Hepatocyte (in vitro differentiated cells): Measurements from ENCODE around the gene CAPNS2. TPM values are rescaled to one million over a fixed set of nuclear protein-coding genes. Genes with fewer than 3 reads are reported as not detected.

Experiments
- DNase-seq: peaks from one replicate; pipeline ENCODE4 v3.0.0-alpha.2; 2016; ENCODE audit warnings: low spot score
- H2AFZ ChIP-seq: fragments of 200-600 bp; sonication (generic); 2 replicates; pipeline ENCODE4 v1.6.0; 2016; ENCODE audit warnings: antibody characterized with exemption, mild to moderate bottlenecking
- H3K27ac ChIP-seq: fragments of 200-600 bp; sonication (generic); 2 replicates; pipeline ENCODE4 v1.5.1; 2016; ENCODE audit warnings: mild to moderate bottlenecking
- H3K27me3 ChIP-seq: fragments of 200-600 bp; sonication (generic); 2 replicates; pipeline ENCODE4 v1.6.1; 2016
- H3K36me3 ChIP-seq: fragments of 200-600 bp; sonication (generic); replicated peaks from 2 replicates; pipeline ENCODE4 v1.5.1; 2016; ENCODE audit warnings: low read depth; ENCODE audit not compliant: insufficient read depth
- H3K4me1 ChIP-seq: fragments of 200-600 bp; sonication (generic); 2 replicates; pipeline ENCODE4 v1.5.1; 2016; ENCODE audit warnings: mild to moderate bottlenecking, moderate library complexity; ENCODE audit not compliant: insufficient read depth
- H3K4me2 ChIP-seq: fragments of 200-600 bp; sonication (generic); 2 replicates; pipeline ENCODE4 v1.6.0; 2016
- H3K4me3 ChIP-seq: fragments of 200-600 bp; sonication (generic); 2 replicates; pipeline ENCODE4 v1.5.1; 2016; ENCODE audit warnings: mild to moderate bottlenecking
- H3K79me2 ChIP-seq: fragments of 200-600 bp; sonication (generic); 2 replicates; pipeline ENCODE4 v1.6.0; 2017; ENCODE audit warnings: mild to moderate bottlenecking
- H3K9me2 ChIP-seq: fragments of 200-600 bp; sonication (generic); replicated peaks from 2 replicates; pipeline ENCODE4 v1.6.0; 2017; ENCODE audit warnings: mild to moderate bottlenecking; ENCODE audit not compliant: insufficient read depth
- H3K9me3 ChIP-seq: fragments of 200-600 bp; sonication (generic); 2 replicates; pipeline ENCODE4 v1.5.1; 2016; ENCODE audit warnings: low read depth, mild to moderate bottlenecking
- H4K20me1 ChIP-seq: fragments of 200-600 bp; sonication (generic); 2 replicates; pipeline ENCODE4 v1.6.0; 2016; ENCODE audit warnings: mild to moderate bottlenecking; ENCODE audit not compliant: insufficient read depth, poor library complexity, severe bottlenecking
- EZH2 ChIP-seq: fragments of 200-600 bp; sonication (generic); IDR thresholded peaks from 2 replicates; pipeline ENCODE4 v1.6.1; 2016; ENCODE audit warnings: antibody characterized with exemption, mild to moderate bottlenecking, borderline replicate concordance
- EZH2phosphoT487 ChIP-seq: fragments of 200-600 bp; sonication (generic); IDR thresholded peaks from one replicate; pipeline ENCODE4 v1.6.1; 2018; ENCODE audit warnings: antibody characterized with exemption, mild to moderate bottlenecking, low read depth, moderate library complexity; ENCODE audit not compliant: unreplicated experiment, severe bottlenecking
- WGBS: methylation state at CpG from one replicate; pipeline ENCODE4 v1.1.6; 2016; ENCODE audit warnings: low lambda C conversion rate; ENCODE audit errors: missing lambda C conversion rate; 5-methylcytosine and 5-hydroxymethylcytosine counted together
- polyA plus RNA-seq: library from polyadenylated mRNA; unstranded; fragments of >200 nt; fragmentation: Nextera tagmentation; extraction: Ambion mirVana; gene quantifications from 2 replicates; pipeline ENCODE4 v1.2.1, GENCODE V29; 2016
- total RNA-seq: library from RNA; depleted of rRNA; stranded (reverse); fragments of >200 nt; gene quantifications from 2 replicates; pipeline ENCODE4 v1.2.3, GENCODE V29; 2014
- TF ChIP-seq, protein P1 (sequence below): fragments of 200-600 bp; sonication (generic); IDR thresholded peaks from 2 replicates; pipeline ENCODE4 v1.5.1; 2016; ENCODE audit warnings: antibody characterized with exemption, mild to moderate bottlenecking; ENCODE audit not compliant: poor library complexity

The CAPNS2 gene
- total RNA-seq (0.30 TPM in 1 of 2 replicates, not detected in the other), polyA plus RNA-seq (not detected in 2 replicates)

DNA sequence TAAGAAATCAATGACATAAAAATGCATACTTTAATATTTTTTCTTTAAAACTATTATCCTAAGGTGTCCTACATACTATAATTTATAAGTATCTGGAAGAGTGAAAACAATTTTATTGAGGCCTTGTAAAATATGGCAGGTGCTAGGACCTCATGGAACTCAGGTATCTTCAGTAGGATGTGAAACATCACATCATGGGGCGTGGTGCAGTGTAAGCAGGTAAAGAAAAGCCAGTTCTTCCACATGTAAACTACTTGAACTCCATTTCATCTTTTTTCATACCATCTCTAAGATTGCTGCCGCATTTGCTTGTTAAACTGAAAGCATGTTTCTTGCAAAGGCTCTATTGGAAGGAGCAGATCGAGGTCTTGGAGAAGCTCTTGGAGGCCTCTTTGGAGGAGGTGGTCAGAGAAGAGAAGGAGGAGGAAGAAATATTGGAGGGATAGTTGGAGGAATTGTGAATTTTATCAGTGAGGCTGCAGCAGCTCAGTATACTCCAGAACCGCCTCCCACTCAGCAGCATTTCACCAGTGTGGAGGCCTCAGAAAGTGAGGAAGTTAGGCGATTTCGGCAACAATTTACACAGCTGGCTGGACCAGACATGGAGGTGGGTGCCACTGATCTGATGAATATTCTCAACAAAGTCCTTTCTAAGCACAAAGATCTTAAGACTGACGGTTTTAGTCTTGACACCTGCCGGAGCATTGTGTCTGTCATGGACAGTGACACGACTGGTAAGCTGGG lies at the start of gene CAPNS2:
Gene CAPNS2 (plus strand): TSS at position 253 of the 744 bp plus-strand sequence. CDS start 73 bp downstream, at position 326.
- 96% methylated on average over 9 of the region's 9 CpGs for WGBS
- TF ChIP-seq EZH2phosphoT487 (no peak), EZH2 (no peak)
- TF ChIP-seq, protein P1, sequence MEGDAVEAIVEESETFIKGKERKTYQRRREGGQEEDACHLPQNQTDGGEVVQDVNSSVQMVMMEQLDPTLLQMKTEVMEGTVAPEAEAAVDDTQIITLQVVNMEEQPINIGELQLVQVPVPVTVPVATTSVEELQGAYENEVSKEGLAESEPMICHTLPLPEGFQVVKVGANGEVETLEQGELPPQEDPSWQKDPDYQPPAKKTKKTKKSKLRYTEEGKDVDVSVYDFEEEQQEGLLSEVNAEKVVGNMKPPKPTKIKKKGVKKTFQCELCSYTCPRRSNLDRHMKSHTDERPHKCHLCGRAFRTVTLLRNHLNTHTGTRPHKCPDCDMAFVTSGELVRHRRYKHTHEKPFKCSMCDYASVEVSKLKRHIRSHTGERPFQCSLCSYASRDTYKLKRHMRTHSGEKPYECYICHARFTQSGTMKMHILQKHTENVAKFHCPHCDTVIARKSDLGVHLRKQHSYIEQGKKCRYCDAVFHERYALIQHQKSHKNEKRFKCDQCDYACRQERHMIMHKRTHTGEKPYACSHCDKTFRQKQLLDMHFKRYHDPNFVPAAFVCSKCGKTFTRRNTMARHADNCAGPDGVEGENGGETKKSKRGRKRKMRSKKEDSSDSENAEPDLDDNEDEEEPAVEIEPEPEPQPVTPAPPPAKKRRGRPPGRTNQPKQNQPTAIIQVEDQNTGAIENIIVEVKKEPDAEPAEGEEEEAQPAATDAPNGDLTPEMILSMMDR, result no peak
- peaks cover 13% of the 10 kb centered on the region for H3K4me1 ChIP-seq

DNA sequence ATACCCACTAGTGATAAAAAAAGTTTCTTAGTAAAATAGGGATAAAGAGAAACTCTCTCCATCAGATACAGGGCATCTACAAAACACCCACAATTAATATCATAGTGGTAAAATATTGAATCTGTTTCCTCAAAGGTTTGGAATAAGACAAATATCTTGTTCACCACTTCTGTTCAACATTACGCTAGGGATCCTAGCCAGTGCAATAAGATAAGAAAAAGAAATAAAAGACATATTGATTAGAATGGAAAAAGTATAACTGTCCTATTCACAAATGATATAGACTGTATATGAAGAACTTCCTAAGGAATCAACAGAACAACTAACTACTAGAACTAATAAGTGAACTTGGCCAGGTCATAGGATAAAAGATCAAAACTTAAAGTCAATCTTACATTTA lies 44.7 kb upstream of the CAPNS2 start:
- TF ChIP-seq EZH2phosphoT487, result no peak
- TF ChIP-seq, protein P1, result no peak
- no peak for TF ChIP-seq EZH2
- H3K4me2 ChIP-seq, result no peak overlapping the region
- no peaks in the 10 kb centered on the region for H4K20me1 ChIP-seq

More for the DNA sequence above, at the start of gene CAPNS2:
- no peaks in the 10 kb centered on the region for H3K27me3 ChIP-seq
- no peak within 1 kb of the TSS for H3K4me3 ChIP-seq
- H3K79me2 ChIP-seq, result no peaks in the 10 kb centered on the region
- H3K36me3 ChIP-seq, result no peaks in the 10 kb centered on the region
- no peaks in the 10 kb centered on the region for H3K9me3 ChIP-seq
- H2AFZ ChIP-seq, result no peak within 1 kb of the TSS
- no peak within 1 kb of the TSS for H3K4me2 ChIP-seq
- no peaks in the 10 kb centered on the region for H4K20me1 ChIP-seq
- peak within 1 kb of the TSS; percentile 44 for H3K27ac ChIP-seq
- DNase-seq, result no peak
- peaks cover 4% of the 10 kb centered on the region for H3K9me2 ChIP-seq

DNA sequence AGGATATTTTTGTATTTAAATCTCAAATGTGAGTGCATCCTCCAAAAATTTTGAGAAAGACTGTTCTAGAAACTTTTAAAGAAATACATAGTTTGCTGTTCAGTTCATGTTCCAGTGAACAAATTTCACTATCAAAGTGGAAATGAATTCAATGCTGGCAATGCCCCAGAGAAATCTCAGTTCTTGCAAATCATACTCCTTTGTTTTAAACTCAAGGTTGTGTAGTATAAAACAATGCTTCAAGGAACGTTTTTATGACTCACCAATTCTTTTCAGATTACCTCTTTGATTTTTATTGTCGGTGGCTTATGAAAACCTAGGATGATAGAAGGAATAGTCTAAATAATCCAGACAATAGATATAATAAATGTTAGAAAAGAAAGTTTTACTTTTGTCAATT lies 40.0 kb upstream of the CAPNS2 start:
- no peak for DNase-seq
- no peaks in the 10 kb centered on the region for H3K9me3 ChIP-seq
- TF ChIP-seq, protein P1, result no peak
- no peak for TF ChIP-seq EZH2
- no peaks in the 10 kb centered on the region for H3K36me3 ChIP-seq
- WGBS, result 82% methylated on average over 2 of the region's 2 CpGs
- no peaks in the 10 kb centered on the region for H3K27me3 ChIP-seq
- H4K20me1 ChIP-seq, result no peaks in the 10 kb centered on the region
- no peaks in the 10 kb centered on the region for H3K79me2 ChIP-seq
- H2AFZ ChIP-seq, result no peak overlapping the region
- no peak overlapping the region for H3K27ac ChIP-seq
- no peak overlapping the region for H3K4me3 ChIP-seq
- peaks cover 3% of the 10 kb centered on the region for H3K4me1 ChIP-seq
- H3K4me2 ChIP-seq, result no peak overlapping the region
- H3K9me2 ChIP-seq, result no peaks in the 10 kb centered on the region

More for the DNA sequence above, 44.7 kb upstream of the CAPNS2 start:
- Histone ChIP-seq H3K4me1 (no peaks in the 10 kb centered on the region), H3K27ac (no peak overlapping the region), H3K9me3 (no peaks in the 10 kb centered on the region), H2AFZ (no peak overlapping the region), H3K79me2 (no peaks in the 10 kb centered on the region), H3K27me3 (no peaks in the 10 kb centered on the region), H3K36me3 (no peaks in the 10 kb centered on the region), H3K4me3 (no peak overlapping the region), H3K9me2 (no peaks in the 10 kb centered on the region)
- no peak for DNase-seq
- 5% methylated on average over 1 of the region's 1 CpG for WGBS
